RCC 7860 (cell line): Measurements from ENCODE around the gene NOS2.
"Not testable (repeated sequence)": the region's sequence is repeated elsewhere in the genome, so short reads cannot be mapped to it uniquely, and the experiment has no call there.

Experiments
- DNase-seq: peaks from one replicate; pipeline ENCODE4 v3.0.0-alpha.2; 2015; ENCODE audit warnings: low spot score
- FAIRE-seq: peaks from 2 replicates; lab custom pipeline; 2012; peaks lifted over from hg19 to GRCh38; lab: Jason Lieb, UNC

The NOS2 gene

DNA sequence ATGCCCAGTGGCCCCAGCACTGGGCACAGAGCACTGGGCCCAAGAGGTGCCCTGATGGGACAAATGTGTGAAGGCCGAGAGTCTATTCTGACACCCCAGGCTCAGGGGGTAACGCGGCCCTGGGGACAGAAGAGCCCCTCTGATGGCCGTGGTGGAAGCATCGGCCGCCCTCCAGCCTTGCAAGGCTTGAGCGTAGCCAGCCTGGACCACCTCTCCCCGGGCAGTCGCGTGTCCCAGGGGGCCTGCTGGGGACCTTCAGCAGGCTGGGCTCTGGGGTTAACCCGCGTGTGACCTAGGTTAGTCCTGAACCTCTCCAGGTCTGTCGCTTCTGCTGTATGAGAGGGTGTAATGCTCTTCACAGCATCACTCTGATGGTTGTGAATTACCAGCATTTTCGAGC lies 40.8 kb downstream of the NOS2 start:
- FAIRE-seq (no peak), DNase-seq (no peak)

DNA sequence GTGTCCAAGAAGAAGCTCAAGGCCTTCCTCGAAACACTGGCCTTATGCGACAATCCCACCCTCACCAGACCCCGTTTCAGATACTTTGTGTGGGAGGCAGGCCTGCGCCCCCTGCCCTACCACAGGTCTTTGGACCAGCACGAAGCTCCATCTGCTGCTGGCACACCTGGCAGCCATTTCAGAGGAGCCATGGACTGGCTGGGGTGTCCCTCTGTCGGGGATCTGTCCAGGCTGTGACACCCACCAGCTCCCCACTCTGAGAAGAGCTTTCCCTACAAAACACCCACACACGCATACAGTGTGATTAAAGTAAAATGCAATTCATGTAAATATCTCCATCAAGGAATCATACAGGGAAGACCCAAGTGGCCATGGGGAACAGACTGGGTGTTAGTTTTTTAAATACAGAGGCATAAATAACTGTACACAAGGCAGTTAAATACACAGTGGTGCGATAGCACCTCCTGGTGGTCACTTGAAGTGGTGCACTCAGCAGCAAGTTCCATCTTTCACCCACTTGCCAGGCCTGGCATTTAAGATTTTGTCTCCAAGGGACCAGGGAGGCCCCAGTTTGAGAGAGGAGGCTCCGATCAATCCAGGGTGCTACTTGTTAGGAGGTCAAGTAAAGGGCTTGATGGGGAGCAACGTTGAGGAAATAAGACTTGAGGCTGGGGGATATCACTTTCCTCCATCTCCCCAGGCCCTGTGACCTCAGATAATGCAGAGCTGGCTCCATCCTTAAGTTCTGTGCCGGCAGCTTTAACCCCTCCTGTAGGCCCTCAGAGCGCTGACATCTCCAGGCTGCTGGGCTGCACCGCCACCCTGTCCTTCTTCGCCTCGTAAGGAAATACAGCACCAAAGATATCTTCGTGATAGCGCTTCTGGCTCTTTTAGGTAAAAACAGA lies 43.6 kb downstream of the NOS2 start:
- DNase-seq (peak; percentile 14), FAIRE-seq (no peak)

DNA sequence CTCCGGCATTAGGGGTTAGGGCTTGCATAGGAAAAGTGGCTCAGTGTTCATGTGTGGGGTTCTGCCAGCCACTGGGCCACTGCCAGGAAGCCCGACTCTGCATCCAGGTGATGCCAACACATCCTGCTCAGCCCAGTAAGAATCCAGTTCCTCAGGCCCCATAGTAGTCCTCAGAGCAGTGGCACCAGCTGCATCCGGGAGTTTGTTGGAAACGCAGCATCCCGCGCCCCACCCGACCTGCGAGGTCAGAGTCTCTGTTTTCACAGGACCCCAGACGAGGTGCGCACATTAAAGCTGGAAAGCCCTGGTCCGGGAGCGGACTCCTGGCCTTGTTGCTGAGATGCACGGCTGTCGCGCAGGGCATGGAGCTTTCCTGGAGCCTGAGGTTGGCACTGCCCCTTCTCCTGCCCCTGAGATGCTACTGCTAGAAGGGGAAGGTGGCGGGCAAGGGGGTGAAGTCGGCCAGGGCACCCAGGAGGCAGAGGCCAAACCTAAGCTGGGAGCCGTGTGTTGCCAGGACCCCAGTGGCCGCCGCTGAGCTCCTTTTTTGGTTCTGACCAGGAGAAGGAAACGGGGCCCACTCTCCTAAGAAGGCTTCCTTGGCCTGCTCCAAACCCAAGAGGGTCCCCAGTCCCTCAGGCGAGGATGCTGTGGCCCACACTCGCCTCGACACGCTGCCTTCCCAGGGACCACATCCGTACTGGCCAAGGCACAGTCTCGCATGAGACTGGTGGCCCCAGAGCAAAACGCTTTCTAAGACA lies 44.4 kb downstream of the NOS2 start:
- no peak for FAIRE-seq
- no peak for DNase-seq

DNA sequence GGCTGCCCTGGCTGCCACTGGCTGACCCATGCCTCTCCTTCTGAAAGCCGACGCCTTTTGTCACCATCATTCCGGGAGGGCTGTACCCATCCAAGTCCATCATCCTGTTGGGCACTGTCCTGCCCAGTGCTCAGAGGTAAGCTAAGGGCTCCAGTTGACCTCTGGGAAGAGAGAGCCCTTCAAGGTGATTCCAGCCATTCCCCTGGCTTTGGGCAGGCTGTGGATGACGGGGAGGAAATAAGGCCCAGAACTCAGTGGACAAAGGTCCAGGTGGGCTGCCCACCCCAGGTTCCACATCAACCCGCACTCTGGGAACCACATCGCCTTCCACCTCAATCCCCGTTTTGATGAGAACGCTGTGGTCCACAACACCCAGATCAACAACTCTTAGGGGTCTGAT lies 45.8 kb downstream of the NOS2 start:
- FAIRE-seq (no peak), DNase-seq (no peak)

DNA sequence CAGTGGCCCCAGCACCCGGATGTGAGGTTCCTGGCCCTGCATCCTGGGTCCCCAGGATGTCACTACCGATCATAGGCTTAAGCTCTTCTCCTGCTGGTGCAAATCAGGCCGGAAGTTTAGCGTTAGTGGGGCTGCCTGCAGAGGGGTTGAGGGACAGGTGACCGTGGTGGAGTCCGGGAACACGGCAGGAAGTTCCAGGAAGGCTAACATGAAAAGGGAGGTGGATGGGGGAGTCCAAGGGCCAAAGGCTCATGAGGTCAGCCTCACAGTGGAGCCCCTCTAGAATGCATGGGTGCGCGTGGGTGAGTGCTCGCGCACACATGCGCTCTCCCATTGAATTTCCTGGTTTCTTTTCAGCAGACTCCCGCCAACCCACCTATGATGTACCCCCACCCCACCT lies 46.6 kb downstream of the NOS2 start:
- DNase-seq, FAIRE-seq: not testable (repeated sequence)

DNA sequence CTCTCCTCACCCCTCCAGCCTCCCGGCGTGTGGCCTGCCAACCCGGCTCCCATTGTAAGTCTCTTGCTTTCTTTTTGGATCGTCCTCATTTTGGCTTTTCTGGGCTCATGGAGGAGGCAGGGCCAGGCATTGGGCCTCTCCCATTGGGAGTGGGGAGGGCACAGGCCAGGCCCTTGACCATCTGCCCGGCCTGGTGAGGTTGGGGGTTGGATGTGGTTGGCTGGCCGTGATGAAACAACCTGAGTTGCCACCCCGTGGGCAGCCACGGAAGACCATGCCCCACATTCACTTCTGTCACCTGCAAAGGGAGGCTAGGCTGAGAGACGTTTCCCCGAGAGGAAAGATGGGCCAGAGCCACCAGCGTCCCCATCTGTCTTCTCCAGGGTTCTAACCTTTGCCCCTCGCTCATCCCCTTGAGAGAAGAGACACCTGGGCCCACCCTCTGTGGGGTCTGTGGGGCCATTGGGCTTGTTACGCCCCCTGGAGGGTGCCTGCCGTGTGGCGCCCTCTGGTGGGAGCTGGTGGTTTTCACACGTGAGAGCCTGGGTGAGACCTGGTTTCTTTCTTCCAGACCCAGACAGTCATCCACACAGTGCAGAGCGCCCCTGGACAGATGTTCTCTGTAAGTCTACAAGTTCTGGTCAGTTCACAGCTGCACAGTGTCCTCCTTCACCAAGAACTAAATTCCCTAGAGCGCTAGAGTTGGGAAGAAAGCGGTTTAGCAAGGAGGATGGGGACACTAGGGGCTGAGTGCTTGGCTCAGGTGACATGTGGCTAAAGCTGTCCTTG lies 47.3 kb downstream of the NOS2 start:
- FAIRE-seq, DNase-seq: not testable (repeated sequence)

DNA sequence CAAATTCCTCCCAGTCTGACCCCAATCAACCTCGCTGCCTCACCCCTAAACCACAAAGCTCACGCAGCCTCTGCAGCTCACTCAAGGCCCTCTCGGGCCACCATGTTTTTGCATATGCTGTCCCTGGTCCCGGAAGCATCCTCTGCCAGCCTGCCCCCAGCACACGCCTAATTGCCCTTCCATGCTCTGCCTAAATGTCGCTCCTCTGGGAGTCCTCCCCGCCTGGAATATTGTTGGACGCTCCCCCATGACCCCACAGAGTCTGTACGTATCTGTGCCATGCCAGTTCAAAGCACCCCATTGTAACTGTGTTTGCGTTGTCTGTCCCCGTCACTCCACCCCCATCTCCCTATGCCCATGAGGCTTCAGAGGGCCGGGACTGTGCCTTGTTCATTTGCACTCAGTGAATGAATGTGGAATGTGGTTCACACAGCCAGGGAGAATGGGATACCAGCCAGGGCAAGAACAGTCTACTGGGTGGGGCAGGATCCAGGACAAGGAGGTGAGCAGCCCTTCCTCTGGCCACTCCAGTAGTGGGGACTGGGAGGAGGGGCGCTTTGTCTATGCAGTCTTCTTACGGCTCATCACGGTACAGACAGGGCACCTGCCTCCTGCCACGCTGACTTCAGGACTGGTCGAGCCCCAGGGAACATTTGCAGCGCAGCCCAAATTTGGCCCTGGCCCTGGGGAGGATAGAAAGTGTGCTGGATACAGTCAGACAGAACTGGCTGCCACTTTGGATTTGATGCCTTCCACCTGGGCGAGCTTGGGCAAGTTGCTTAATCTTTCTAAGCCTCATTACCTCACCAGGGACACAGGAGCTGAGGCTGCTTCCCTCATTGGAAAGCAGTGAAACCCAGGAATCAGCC lies 48.5 kb downstream of the NOS2 start:
- FAIRE-seq: no peak

DNA sequence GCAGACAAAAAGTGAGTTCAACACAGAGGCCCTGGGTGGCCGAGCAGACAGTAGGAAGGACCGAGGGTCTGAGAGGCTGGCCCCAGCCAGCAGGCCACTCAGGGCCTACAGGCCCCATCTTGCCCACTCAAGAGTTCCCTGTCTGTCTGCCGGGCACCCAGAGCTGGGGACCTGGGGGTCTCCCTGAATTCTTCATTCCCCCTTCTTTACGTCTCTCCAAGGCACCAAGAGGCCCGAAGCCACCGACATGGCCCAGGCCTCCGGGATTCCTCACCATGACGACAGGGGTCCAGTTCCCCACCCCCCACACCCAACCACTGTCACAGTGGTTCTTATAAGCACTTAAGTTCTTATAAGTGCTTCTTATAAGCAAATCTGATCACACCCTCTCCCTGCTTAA lies 49.2 kb downstream of the NOS2 start:
- FAIRE-seq (no peak), DNase-seq (no peak)

More for the DNA sequence above, 48.5 kb downstream of the NOS2 start:
- no peak for DNase-seq

DNA sequence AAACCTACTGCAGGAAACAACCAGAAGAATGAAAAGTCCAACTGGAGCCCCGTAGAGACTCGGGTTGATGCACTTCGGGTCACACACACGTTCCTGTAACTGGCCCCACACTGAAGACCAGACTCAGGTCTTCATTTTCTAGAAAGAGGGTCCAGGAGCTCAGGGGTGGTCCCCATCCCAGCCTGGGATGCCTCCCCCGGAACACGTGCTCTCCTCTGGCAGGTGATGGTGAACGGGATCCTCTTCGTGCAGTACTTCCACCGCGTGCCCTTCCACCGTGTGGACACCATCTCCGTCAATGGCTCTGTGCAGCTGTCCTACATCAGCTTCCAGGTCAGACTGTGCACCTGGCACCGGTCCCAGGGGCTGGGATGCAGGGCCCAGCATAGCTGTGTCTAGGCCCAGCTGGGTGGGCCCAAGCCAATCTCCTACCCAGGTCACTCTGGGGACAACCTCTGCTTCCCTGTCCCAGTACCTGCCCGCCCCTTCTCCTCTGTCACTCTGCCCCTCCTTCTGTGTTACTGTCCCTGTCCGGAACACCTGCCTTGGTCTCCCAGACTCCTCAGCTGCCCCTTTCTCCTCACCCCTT lies 50.7 kb downstream of the NOS2 start:
- FAIRE-seq, DNase-seq: not testable (repeated sequence)

DNA sequence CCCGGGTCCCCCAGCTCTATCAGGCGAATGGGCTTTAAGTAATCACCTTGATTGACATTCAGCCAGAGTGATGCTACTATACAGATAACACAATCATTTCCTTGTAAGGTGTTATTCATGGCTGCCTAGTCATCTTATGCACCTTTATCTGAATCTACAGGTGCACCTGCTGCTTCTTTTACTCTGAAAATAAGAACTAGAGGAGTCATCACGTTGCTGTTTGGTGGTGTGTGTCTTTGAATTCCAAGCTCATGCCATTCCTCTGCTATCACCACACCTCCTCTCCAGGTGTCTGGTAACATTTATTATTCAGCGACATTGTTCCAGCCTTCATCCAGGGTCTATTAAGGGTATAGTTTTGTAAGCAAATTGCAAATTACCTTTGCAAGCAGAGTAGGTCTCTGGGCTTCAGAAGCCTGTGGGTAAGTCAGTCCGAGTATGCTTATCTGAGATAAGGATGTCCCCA lies 51.9 kb downstream of the NOS2 start:
- DNase-seq (no peak), FAIRE-seq (no peak)

DNA sequence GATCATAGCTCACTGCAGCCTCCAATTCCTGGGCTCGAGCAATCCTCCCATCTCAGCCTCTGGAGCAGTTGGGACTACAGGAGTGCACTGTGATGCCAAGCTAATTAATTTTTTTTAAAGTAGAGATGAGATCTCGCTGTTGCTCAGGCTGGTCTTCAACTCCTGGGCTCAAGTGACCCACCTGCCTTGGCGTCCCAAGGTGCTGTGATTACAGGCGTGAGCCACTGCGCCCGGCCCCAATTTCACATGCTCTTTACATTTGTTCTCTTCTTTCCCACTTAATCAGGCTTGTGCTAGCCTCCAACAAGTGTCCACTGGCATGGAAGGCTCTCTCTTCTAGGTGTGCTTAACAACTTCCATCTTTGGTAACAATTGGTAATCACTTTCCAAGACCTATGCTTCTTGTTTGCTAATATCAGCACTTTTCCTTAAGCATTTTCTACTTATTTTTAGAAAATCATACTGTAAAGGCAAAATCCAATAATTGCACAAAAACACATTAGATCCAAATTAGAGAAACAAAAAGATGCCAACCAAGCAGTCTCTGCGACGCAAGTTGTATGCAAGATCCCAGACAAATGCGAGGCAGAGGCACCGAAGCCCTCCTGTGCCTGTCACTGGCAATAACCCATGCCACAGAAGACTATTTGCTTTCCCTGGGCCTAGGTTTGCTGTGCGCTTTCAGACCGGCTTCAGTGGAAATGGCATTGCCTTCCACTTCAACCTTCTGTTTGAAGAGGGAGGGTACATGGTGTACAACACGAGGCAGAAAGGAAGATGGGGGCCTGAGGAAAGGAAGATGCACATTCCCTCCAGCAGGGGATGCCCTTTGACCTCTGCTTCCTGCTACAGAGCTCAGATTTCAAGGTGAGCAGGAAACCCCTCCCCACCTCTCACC lies 52.6 kb downstream of the NOS2 start:
- DNase-seq (no peak), FAIRE-seq (no peak)

DNA sequence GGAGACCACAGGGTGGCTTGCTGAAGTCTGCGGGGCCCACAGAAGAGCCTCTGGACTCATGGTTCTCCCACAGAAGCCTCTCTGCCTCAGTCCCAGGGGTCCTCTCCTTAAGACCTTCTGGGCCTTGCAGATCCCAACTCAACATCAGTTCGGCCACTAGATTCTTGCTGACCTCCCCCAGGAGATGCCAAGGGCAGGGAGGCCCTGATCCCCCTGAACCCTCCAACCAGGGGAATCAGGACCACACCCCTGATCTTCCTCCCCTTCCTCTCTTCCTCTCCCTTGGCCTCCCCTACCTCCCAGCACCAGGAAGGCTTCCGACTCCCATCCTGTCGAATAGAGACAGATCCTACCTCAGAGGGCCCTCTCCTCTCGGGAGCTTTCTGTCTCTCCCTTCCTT lies 53.4 kb downstream of the NOS2 start:
- no peak for DNase-seq
- no peak for FAIRE-seq

DNA sequence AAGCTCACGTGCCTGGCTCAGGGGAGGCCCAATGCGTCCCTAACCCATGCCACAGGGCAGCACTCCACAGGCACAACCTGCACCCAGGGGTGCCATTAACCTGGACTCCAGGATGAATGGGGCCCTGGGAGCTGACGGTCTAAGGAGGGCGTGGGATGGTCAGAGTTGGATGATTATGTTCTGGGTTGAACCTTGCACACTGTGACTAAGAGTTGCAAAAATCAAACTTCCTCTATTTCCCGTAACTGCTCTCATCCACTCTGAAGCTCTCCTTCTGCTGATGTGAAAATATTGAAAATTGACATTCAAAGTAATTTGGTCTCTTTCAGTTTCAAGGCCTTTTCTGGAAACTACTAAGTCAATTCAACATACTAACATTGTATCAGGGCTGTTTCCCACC lies 54.0 kb downstream of the NOS2 start:
- FAIRE-seq, DNase-seq: not testable (repeated sequence)

DNA sequence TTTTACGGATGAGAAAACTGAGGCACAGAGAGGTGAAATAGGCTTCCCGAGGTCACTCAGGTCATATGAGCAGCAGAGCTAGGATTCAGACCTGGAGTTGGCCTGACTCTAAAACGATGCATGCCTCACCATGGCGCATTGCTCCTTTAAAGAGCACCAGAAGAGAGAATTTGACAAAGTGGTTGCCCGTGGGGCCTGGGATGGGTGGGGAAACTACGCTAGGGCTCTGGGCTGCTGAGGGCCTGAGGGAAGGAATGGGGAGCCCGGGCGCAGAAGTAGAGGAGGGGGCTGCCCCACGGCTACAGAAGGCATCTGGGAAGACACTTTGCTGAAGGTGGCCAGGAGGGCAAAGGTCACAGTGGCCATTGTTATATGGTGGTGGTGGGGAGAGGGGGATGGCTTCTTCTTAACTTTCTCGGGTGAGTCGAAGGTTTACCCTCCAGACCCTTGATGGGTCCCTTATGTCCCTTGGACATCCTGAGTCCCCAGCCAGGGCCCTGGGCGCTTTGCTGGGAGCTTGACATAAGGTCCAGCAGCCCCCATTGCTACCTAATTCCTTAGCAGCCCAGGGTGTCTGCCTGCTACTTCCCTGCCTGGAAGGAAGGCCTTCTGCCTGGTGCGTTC lies 55.0 kb downstream of the NOS2 start:
- FAIRE-seq: not testable (repeated sequence)

DNA sequence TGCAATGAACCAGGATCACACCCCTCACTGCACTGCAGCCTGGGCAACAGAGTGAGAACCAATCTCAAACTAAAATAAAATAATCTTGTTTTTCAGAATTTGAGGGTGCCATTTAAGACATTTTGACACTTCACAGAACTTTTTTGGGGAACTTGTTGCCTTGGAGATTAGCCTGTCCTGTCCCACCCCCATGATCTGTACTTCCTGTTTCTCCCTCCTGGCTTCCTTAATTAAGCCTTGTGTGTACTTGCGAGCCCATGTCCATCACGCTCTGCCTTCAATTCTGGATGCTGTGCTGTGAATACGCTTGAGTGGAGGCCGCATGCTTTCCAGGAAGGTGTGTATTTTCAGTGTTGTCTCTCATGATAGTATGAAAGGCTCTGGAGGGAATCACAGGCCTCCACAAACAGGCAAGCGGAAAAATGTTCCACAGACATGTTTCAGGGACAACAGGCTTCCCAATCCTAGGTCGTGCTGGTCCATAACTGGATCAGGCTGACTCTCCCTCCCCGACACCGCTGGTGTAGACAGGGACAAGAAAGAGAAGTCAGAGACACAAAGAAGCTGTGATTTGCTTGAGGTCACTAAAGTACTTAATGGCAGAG lies 56.9 kb downstream of the NOS2 start:
- no peak for DNase-seq
- no peak for FAIRE-seq

More for the DNA sequence above, 55.0 kb downstream of the NOS2 start:
- DNase-seq: not testable (repeated sequence)

DNA sequence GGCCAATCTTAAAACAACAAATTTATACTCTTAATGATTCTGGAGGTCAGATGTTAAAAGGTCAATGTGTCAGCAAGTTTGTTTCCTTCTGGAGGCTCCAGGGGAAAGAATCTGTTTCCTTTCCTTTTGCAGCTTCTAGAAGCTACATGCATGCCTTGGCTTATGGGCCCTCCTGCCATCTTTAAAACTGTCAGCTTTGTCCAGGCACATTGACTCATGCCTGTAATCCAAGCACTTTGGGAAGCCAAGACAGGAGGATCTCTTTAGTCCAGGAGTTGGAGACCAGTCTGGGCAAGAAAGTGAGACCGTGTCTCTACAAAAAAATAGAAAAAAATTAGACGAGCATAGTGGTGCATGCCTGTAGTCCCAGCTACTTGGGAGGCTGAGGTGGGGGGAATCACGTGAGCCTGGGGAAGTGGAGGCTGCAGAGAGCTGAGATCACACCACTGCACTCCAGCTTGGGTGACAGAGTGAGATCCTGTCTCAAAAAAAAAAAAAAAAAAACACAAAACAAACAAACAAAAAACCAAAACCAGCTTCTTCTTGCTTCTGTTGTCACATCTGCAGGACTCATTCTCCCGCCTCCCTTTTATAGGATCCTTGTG lies 58.3 kb downstream of the NOS2 start:
- DNase-seq (no peak), FAIRE-seq (no peak)

DNA sequence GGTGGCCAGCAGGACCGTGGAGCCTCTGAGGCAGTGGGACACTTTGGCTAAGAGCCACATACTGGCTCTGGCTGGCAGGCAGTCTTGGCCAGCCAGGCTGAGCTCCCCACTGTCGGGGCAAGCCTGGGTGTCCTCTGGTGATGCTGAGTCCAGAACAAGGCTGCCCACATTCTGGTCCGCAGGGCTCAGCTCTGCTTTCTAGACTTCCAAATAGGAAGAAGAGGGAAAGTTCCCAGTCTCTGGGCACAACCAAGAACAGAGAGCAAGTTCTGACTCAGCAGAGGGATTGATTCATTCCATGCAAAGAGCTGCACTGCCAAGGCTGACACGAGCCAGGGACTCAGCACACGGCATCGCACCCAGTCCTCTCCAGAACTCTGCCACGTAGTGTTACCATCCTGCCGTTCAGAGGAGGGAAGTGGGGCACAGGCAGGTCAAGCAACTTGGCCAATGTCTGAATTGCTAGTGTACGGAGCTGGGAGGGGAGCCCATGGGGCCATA lies 58.9 kb downstream of the NOS2 start:
- FAIRE-seq: no peak

More for the DNA sequence above, 58.9 kb downstream of the NOS2 start:
- no peak for DNase-seq
